GM12873 (cell line): ENCODE results near the gene KCND3.

Source experiments
- CTCF ChIP-seq: IDR thresholded peaks from 2 replicates; pipeline ENCODE4 v1.5.1; 2012; ENCODE audit warnings: low read depth, mild to moderate bottlenecking, moderate library complexity, low read length, control low read depth; ENCODE audit not compliant: insufficient read depth; ENCODE audit errors: missing control alignments

Gene KCND3

DNA sequence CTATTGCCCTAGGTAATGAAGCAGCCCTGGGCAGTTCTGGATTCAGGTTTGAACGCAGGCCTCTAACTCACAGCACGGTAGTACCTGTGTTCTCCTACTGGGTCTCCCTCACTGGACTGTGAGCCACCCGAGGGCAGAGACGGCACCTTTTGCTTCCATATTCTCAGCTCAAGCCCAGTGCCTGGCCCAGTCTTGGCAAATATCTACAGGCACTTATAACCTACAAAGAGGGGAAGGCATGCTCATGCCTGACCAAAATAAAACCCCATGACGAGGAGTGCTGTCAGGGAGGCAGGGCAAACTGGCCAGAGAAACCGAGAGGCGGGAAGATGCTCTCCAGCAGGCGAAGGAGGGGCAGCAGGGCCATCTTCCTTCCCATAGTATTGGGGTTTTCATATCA lies 142.6 kb downstream of the KCND3 start:
- no peak for TF ChIP-seq CTCF

- TF ChIP-seq CTCF: no peak
These were observed 146.3 kb downstream of the KCND3 start for GRCh38 chr1:111843177-111843576.

GRCh38 chr1:111842411-111842810 lies 147.1 kb downstream of the KCND3 start:
- TF ChIP-seq CTCF: no peak

GRCh38 chr1:111841746-111842145 lies 147.7 kb downstream of the KCND3 start:
- no peak for TF ChIP-seq CTCF

DNA sequence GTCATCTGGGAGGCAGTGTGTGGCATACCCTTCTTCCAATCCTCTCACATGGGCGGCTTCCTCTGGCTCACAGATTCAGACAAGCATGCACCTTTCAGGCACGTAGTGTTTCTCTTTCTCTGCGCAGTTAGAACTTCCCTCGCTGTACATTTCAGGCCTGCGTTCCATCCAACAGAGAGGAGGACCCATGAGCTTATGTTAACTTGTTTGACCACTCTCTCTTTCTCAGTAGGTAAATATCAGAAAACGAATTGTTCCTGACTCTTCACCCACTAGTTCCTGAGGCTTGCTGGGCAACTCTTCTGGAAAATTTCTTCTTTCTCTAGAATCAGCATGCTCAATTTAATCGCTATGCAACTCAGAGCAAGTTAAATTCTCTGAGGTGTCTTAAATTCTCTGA lies 148.3 kb downstream of the KCND3 start:
- no peak for TF ChIP-seq CTCF

GRCh38 chr1:111837393-111837792 lies 152.1 kb downstream of the KCND3 start:
- TF ChIP-seq CTCF: no peak

DNA sequence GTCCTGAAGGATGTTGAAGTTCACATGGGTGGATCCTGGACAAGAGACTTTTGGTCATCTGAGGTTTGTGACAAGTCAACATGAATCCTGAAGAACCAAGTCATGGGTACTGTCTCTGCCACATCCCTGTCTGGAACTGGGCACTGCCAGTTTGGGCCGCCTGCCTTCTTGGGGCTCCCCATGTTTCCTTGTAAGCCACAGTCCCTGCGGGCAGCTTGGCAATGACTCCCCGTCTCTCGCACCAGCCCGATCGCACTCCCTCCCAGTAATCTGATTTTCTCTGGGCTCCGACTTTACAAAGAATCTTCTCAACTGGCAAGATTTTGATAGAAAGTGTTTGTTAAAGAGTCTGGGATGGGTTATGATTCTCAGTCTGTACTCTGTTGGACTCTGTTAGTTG lies 153.4 kb downstream of the KCND3 start:
- TF ChIP-seq CTCF: no peak
